GM23338 (cell line): ENCODE results near the gene CCSAP. TPM values are rescaled to one million over a fixed set of nuclear protein-coding genes. Genes with fewer than 3 reads are reported as not detected.

ENCODE experiments used
- ATAC-seq: fragments of 200-7000 bp; cut with Tn5 transposase; 3 replicates; pipeline ENCODE4 v1.9.1; 2020
- DNase-seq: peaks from one replicate; pipeline ENCODE4 v3.0.0-alpha.2; 2015; ENCODE audit warnings: low spot score
- H2AFZ ChIP-seq: fragments of 200-600 bp; sonication (generic); 2 replicates; pipeline ENCODE4 v1.8.0; 2016; ENCODE audit warnings: antibody characterized with exemption, mild to moderate bottlenecking, moderate library complexity
- H3F3A ChIP-seq: fragments of 200-600 bp; sonication (generic); replicated peaks from 2 replicates; pipeline ENCODE4 v1.8.0; 2017; ENCODE audit warnings: antibody characterized with exemption, mixed run types, low read depth
- H3K27ac ChIP-seq: fragments of 200-600 bp; sonication (generic); 2 replicates; pipeline ENCODE4 v1.6.1; 2016; ENCODE audit warnings: low read depth
- H3K27me3 ChIP-seq: fragments of 200-600 bp; sonication (generic); 2 replicates; pipeline ENCODE4 v1.8.0; 2016; ENCODE audit warnings: mild to moderate bottlenecking, mixed run types, moderate library complexity; ENCODE audit not compliant: insufficient read depth
- H3K36me3 ChIP-seq: fragments of 200-600 bp; sonication (generic); 2 replicates; pipeline ENCODE4 v1.8.0; 2016; ENCODE audit warnings: mild to moderate bottlenecking; ENCODE audit not compliant: insufficient read depth
- H3K4me1 ChIP-seq: fragments of 200-600 bp; sonication (generic); 2 replicates; pipeline ENCODE4 v1.8.0; 2016; ENCODE audit warnings: mild to moderate bottlenecking, moderate library complexity; ENCODE audit not compliant: insufficient read depth
- H3K4me2 ChIP-seq: fragments of 200-600 bp; sonication (generic); 2 replicates; pipeline ENCODE4 v1.7.1; 2017; ENCODE audit warnings: mixed run types
- H3K4me3 ChIP-seq: fragments of 200-600 bp; sonication (generic); 2 replicates; pipeline ENCODE4 v1.6.1; 2016; ENCODE audit warnings: mixed run types
- H3K79me2 ChIP-seq: fragments of 200-600 bp; sonication (generic); replicated peaks from 2 replicates; pipeline ENCODE4 v1.8.0; 2017; ENCODE audit warnings: mild to moderate bottlenecking; ENCODE audit not compliant: insufficient read depth
- H3K9me2 ChIP-seq: fragments of 200-600 bp; sonication (generic); 2 replicates; pipeline ENCODE4 v1.8.0; 2017; ENCODE audit not compliant: insufficient read depth
- H4K20me1 ChIP-seq: fragments of 200-600 bp; sonication (generic); replicated peaks from 2 replicates; pipeline ENCODE4 v1.8.0; 2017; ENCODE audit warnings: mild to moderate bottlenecking; ENCODE audit not compliant: insufficient read depth
- H3K27ac Mint-ChIP-seq: 2 replicates; pipeline ENCODE4 v1.8.0; 2020; ENCODE audit warnings: inconsistent platforms, mild to moderate bottlenecking, moderate library complexity, mixed read lengths
- H3K27me3 Mint-ChIP-seq: 3 replicates; pipeline ENCODE4 v1.8.0; 2022; ENCODE audit warnings: low read depth, mild to moderate bottlenecking, moderate library complexity, mixed read lengths, inconsistent platforms; ENCODE audit not compliant: insufficient read depth, poor library complexity
- H3K36me3 Mint-ChIP-seq: 3 replicates; pipeline ENCODE4 v1.8.0; 2021; ENCODE audit warnings: low read depth, mild to moderate bottlenecking, inconsistent platforms, moderate library complexity, mixed read lengths
- H3K4me1 Mint-ChIP-seq: 3 replicates; pipeline ENCODE4 v1.8.0; 2020; ENCODE audit warnings: mild to moderate bottlenecking, inconsistent platforms, mixed read lengths
- H3K4me3 Mint-ChIP-seq: 3 replicates; pipeline ENCODE4 v1.8.0; 2021; ENCODE audit warnings: moderate library complexity, mild to moderate bottlenecking, inconsistent platforms, mixed read lengths
- H3K9me3 Mint-ChIP-seq: 3 replicates; pipeline ENCODE4 v1.8.0; 2020; ENCODE audit warnings: moderate library complexity, mild to moderate bottlenecking, inconsistent platforms, mixed read lengths
- CREB1 ChIP-seq: fragments of 250-450 bp; sonication (Bioruptor Pico); IDR thresholded peaks from 2 replicates; pipeline ENCODE4 v1.5.0; 2020; ENCODE audit warnings: low read depth, mild to moderate bottlenecking, moderate library complexity
- EZH2 ChIP-seq: fragments of 200-600 bp; sonication (generic); IDR thresholded peaks from one replicate; pipeline ENCODE4 v1.8.0; 2017; ENCODE audit warnings: antibody characterized with exemption, mild to moderate bottlenecking, low read depth; ENCODE audit not compliant: unreplicated experiment
- EZH2phosphoT487 ChIP-seq: fragments of 200-600 bp; sonication (generic); IDR thresholded peaks from one replicate; pipeline ENCODE4 v1.8.1; 2018; ENCODE audit warnings: antibody characterized with exemption; ENCODE audit not compliant: unreplicated experiment
- JUNB ChIP-seq: IDR thresholded peaks from one replicate; pipeline ENCODE4 v1.6.1; 2016; ENCODE audit warnings: antibody characterized with exemption; ENCODE audit not compliant: unreplicated experiment
- NANOG ChIP-seq: IDR thresholded peaks from 2 replicates; pipeline ENCODE4 v1.6.1; 2016; ENCODE audit warnings: antibody characterized with exemption, borderline replicate concordance
- POLR2AphosphoS5 ChIP-seq: IDR thresholded peaks from 2 replicates; pipeline ENCODE4 v1.6.1; 2016; ENCODE audit warnings: antibody characterized with exemption, low read depth
- STAT1 ChIP-seq: IDR thresholded peaks from one replicate; pipeline ENCODE4 v1.6.1; 2016; ENCODE audit warnings: antibody characterized with exemption; ENCODE audit not compliant: unreplicated experiment
- ZNF114 ChIP-seq: fragments of 250-450 bp; sonication (Bioruptor Pico); IDR thresholded peaks from 2 replicates; pipeline ENCODE4 v1.5.0; 2020; ENCODE audit warnings: mild to moderate bottlenecking, moderate library complexity
- ZNF331 ChIP-seq: fragments of 250-450 bp; sonication (Bioruptor Pico); IDR thresholded peaks from 2 replicates; pipeline ENCODE4 v1.5.0; 2020; ENCODE audit warnings: low read depth, mild to moderate bottlenecking, moderate library complexity
- ZNF462 ChIP-seq: fragments of 250-450 bp; sonication (Bioruptor Pico); IDR thresholded peaks from 2 replicates; pipeline ENCODE4 v1.5.0; 2020; ENCODE audit warnings: mild to moderate bottlenecking, moderate library complexity
- polyA plus RNA-seq: library from polyadenylated mRNA; unstranded; fragments of >200 nt; fragmentation: Nextera tagmentation; extraction: Ambion mirVana; gene quantifications from 2 replicates; pipeline ENCODE4 v1.2.1, GENCODE V29; 2016
- total RNA-seq: library from RNA; depleted of rRNA; stranded (reverse); fragments of >200 nt; shearing (Covaris generic); gene quantifications from 2 replicates; pipeline ENCODE4 v1.2.3, GENCODE V29; 2014
- TF ChIP-seq, protein P1 (sequence below), 2 experiments: fragments of 200-600 bp in 1 of 2; sonication (generic) in 1 of 2; conservative IDR thresholded peaks; 2 replicates each; pipeline versions ENCODE4 v1.5.1 to v1.6.1; 2016 to 2017; ENCODE audit warnings: antibody characterized with exemption in 2 of 2, low read depth in 2 of 2, mild to moderate bottlenecking in 2 of 2, moderate library complexity in 1 of 2
- TF ChIP-seq, protein P2 (sequence below): IDR thresholded peaks from one replicate; pipeline ENCODE4 v1.6.1; 2018; ENCODE audit warnings: antibody characterized with exemption; ENCODE audit not compliant: unreplicated experiment
- TF ChIP-seq, protein P3 (sequence below): IDR thresholded peaks from 2 replicates; pipeline ENCODE4 v1.6.1; 2016; ENCODE audit warnings: antibody characterized with exemption

The CCSAP gene
- total and polyA plus RNA-seq, 2 experiments from 2014 or later = 4.2 to 13.3 TPM

GRCh38 chr1:229385853-229386456 lies 43.1 kb upstream of the CCSAP start:
- Histone ChIP-seq H2AFZ (no peak overlapping the region), H3K4me3 (no peak overlapping the region), H3K36me3 (no peaks in the 10 kb centered on the region), H3K9me2 (no peaks in the 10 kb centered on the region), H3K4me2 (no peak overlapping the region), H3K79me2 (no peaks in the 10 kb centered on the region), H3K4me1 (peaks cover 12% of the 10 kb centered on the region), H3K27me3 (no peaks in the 10 kb centered on the region), H4K20me1 (no peaks in the 10 kb centered on the region), H3F3A (no peaks in the 10 kb centered on the region), H3K27ac (no peak overlapping the region)
- H3K36me3 Mint-ChIP-seq = no peaks in the 10 kb centered on the region
- H3K4me1 Mint-ChIP-seq = peaks cover 12% of the 10 kb centered on the region
- no peak overlapping the region for H3K4me3 Mint-ChIP-seq
- TF ChIP-seq NANOG (no peak), ZNF331 (no peak), EZH2phosphoT487 (no peak), POLR2AphosphoS5 (no peak), ZNF114 (CRISPR knock-in tag) (no peak), JUNB (no peak), EZH2 (no peak), STAT1 (no peak), CREB1 (CRISPR knock-in tag) (no peak), ZNF462 (CRISPR knock-in tag) (no peak)
- TF ChIP-seq, protein P1, sequence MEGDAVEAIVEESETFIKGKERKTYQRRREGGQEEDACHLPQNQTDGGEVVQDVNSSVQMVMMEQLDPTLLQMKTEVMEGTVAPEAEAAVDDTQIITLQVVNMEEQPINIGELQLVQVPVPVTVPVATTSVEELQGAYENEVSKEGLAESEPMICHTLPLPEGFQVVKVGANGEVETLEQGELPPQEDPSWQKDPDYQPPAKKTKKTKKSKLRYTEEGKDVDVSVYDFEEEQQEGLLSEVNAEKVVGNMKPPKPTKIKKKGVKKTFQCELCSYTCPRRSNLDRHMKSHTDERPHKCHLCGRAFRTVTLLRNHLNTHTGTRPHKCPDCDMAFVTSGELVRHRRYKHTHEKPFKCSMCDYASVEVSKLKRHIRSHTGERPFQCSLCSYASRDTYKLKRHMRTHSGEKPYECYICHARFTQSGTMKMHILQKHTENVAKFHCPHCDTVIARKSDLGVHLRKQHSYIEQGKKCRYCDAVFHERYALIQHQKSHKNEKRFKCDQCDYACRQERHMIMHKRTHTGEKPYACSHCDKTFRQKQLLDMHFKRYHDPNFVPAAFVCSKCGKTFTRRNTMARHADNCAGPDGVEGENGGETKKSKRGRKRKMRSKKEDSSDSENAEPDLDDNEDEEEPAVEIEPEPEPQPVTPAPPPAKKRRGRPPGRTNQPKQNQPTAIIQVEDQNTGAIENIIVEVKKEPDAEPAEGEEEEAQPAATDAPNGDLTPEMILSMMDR (conservative IDR thresholded peaks at IDR 0.05; ENCODE audit: low read depth in 2 of 2) = no peak
- TF ChIP-seq, protein P2, sequence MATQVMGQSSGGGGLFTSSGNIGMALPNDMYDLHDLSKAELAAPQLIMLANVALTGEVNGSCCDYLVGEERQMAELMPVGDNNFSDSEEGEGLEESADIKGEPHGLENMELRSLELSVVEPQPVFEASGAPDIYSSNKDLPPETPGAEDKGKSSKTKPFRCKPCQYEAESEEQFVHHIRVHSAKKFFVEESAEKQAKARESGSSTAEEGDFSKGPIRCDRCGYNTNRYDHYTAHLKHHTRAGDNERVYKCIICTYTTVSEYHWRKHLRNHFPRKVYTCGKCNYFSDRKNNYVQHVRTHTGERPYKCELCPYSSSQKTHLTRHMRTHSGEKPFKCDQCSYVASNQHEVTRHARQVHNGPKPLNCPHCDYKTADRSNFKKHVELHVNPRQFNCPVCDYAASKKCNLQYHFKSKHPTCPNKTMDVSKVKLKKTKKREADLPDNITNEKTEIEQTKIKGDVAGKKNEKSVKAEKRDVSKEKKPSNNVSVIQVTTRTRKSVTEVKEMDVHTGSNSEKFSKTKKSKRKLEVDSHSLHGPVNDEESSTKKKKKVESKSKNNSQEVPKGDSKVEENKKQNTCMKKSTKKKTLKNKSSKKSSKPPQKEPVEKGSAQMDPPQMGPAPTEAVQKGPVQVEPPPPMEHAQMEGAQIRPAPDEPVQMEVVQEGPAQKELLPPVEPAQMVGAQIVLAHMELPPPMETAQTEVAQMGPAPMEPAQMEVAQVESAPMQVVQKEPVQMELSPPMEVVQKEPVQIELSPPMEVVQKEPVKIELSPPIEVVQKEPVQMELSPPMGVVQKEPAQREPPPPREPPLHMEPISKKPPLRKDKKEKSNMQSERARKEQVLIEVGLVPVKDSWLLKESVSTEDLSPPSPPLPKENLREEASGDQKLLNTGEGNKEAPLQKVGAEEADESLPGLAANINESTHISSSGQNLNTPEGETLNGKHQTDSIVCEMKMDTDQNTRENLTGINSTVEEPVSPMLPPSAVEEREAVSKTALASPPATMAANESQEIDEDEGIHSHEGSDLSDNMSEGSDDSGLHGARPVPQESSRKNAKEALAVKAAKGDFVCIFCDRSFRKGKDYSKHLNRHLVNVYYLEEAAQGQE = no peak
- TF ChIP-seq, protein P3, sequence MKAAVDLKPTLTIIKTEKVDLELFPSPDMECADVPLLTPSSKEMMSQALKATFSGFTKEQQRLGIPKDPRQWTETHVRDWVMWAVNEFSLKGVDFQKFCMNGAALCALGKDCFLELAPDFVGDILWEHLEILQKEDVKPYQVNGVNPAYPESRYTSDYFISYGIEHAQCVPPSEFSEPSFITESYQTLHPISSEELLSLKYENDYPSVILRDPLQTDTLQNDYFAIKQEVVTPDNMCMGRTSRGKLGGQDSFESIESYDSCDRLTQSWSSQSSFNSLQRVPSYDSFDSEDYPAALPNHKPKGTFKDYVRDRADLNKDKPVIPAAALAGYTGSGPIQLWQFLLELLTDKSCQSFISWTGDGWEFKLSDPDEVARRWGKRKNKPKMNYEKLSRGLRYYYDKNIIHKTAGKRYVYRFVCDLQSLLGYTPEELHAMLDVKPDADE = no peak
- ATAC-seq (no peak), DNase-seq (no peak)
- H3K27ac Mint-ChIP-seq = no peak overlapping the region
- H3K27me3 Mint-ChIP-seq = peaks cover 9% of the 10 kb centered on the region
- H3K9me3 Mint-ChIP-seq = no peaks in the 10 kb centered on the region
